ENCODE results near the gene CABLES1.

CABLES1 gene

GRCh38 chr18:23189768-23190661 lies 54.7 kb downstream of the CABLES1 start:
- in situ Hi-C loops (cut with HindIII; ENCODE audit: low sequenced_read_pairs), result no loop called here

- in situ Hi-C loops (cut with HindIII; ENCODE audit: low sequenced_read_pairs), result no loop called here
These were observed 55.9 kb downstream of the CABLES1 start for GRCh38 chr18:23191232-23191631.

GRCh38 chr18:23193742-23194141 lies 58.5 kb downstream of the CABLES1 start:
- in situ Hi-C loops (cut with HindIII; ENCODE audit: low sequenced_read_pairs), result no loop called here

GRCh38 chr18:23194155-23194996 lies 59.1 kb downstream of the CABLES1 start:
- in situ Hi-C loops (cut with HindIII; ENCODE audit: low sequenced_read_pairs), result no loop called here

- in situ Hi-C loops (cut with HindIII; ENCODE audit: low sequenced_read_pairs), result no loop called here
These were observed 60.0 kb downstream of the CABLES1 start for GRCh38 chr18:23194997-23195957.

- in situ Hi-C loops (cut with HindIII; ENCODE audit: low sequenced_read_pairs), result no loop called here
These were observed 61.1 kb downstream of the CABLES1 start for GRCh38 chr18:23196119-23197007.

- in situ Hi-C loops (cut with HindIII; ENCODE audit: low sequenced_read_pairs), result no loop called here
These were observed 63.0 kb downstream of the CABLES1 start for GRCh38 chr18:23198217-23198845.

GRCh38 chr18:23200756-23201155 lies 65.5 kb downstream of the CABLES1 start:
- in situ Hi-C loops (cut with HindIII; ENCODE audit: low sequenced_read_pairs), result no loop called here

- in situ Hi-C loops (cut with HindIII; ENCODE audit: low sequenced_read_pairs), result no loop called here
These were observed 66.5 kb downstream of the CABLES1 start for GRCh38 chr18:23201741-23202140.

- in situ Hi-C loops (cut with HindIII; ENCODE audit: low sequenced_read_pairs), result no loop called here
These were observed 68.7 kb downstream of the CABLES1 start for GRCh38 chr18:23203891-23204432.

- in situ Hi-C loops (cut with HindIII; ENCODE audit: low sequenced_read_pairs), result no loop called here
These were observed 69.4 kb downstream of the CABLES1 start for GRCh38 chr18:23204589-23205235.

GRCh38 chr18:23205980-23206379 lies 70.7 kb downstream of the CABLES1 start:
- in situ Hi-C loops (cut with HindIII; ENCODE audit: low sequenced_read_pairs), result no loop called here

- in situ Hi-C loops (cut with HindIII; ENCODE audit: low sequenced_read_pairs), result no loop called here
These were observed 72.1 kb downstream of the CABLES1 start for GRCh38 chr18:23207191-23207955.

GRCh38 chr18:23207994-23208393 lies 72.7 kb downstream of the CABLES1 start:
- in situ Hi-C loops (cut with HindIII; ENCODE audit: low sequenced_read_pairs), result no loop called here

- in situ Hi-C loops (cut with HindIII; ENCODE audit: low sequenced_read_pairs), result no loop called here
These were observed 73.3 kb downstream of the CABLES1 start for GRCh38 chr18:23208600-23208999.

- in situ Hi-C loops (cut with HindIII; ENCODE audit: low sequenced_read_pairs), result no loop called here
These were observed 73.7 kb downstream of the CABLES1 start for GRCh38 chr18:23209031-23209430.

GRCh38 chr18:23209796-23210195 lies 74.5 kb downstream of the CABLES1 start:
- in situ Hi-C loops (cut with HindIII; ENCODE audit: low sequenced_read_pairs), result no loop called here

GRCh38 chr18:23210526-23210925 lies 75.2 kb downstream of the CABLES1 start:
- in situ Hi-C loops (cut with HindIII; ENCODE audit: low sequenced_read_pairs), result no loop called here
